GM10266 (cell line): ENCODE measurements around the gene MYBPH.

Source experiments
- DNase-seq: peaks from one replicate; pipeline ENCODE4 v3.0.0; 2012; ENCODE audit errors: extremely low spot score
- TF ChIP-seq, protein P1 (sequence below): IDR thresholded peaks from 2 replicates; pipeline ENCODE4 v1.5.1; 2012; ENCODE audit warnings: mild to moderate bottlenecking, low read depth; ENCODE audit not compliant: control insufficient read depth, insufficient read depth; ENCODE audit errors: missing control alignments

The MYBPH gene

DNA sequence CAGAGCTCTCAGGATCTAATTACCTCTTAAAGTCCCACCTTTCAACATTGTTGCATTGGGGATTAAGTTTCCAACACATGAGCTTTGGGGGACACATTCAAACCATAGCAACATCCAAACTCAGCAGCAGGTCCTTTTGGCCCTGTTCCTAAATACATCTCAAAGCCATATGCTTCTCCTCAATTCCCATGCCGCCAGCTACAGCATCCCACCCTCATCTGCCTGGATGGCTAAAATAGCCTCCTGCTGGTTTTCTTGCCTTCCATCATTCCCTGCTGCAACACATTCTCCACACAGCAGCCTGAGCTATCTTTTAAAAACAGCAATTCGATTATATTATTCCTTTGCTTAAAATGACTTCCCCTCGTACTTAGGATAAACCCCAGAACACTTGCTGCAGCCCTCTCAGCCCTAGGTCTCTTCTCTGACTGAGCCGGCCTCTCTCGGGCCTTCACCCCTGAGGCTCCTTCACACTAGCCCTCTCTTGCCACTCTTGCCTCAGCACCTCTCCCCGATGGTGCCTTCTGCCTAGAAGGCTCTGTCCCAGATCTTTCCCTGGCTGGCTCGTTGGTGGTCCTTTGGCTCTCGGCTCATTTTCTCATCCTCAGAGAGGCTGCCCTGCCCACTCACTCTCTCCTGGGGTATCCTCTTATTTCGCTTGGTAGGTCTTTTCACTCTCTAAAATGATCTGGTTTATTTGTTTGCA is 16.5 kb downstream of the MYBPH start:
- TF ChIP-seq, protein P1, sequence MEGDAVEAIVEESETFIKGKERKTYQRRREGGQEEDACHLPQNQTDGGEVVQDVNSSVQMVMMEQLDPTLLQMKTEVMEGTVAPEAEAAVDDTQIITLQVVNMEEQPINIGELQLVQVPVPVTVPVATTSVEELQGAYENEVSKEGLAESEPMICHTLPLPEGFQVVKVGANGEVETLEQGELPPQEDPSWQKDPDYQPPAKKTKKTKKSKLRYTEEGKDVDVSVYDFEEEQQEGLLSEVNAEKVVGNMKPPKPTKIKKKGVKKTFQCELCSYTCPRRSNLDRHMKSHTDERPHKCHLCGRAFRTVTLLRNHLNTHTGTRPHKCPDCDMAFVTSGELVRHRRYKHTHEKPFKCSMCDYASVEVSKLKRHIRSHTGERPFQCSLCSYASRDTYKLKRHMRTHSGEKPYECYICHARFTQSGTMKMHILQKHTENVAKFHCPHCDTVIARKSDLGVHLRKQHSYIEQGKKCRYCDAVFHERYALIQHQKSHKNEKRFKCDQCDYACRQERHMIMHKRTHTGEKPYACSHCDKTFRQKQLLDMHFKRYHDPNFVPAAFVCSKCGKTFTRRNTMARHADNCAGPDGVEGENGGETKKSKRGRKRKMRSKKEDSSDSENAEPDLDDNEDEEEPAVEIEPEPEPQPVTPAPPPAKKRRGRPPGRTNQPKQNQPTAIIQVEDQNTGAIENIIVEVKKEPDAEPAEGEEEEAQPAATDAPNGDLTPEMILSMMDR, result no peak
- DNase-seq, result no peak

DNA sequence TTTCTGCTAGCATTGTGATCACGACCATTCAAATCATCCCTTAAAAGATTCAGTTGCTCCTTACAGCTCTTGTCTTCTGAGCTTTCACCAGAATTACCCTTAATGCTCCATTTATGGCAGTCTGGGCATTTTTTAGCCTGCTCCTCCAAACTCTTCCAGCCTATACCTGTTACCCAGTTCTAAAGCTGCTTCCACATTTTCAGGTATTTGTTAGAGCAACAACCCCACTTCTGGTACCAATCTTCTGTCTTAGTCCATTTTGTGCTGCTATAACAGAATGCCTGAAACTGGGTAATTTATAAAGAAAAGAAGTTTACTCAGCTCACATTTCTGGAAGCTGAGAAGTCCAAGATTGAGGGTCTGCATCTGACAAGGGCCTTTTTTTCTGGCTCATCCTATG is 17.2 kb downstream of the MYBPH start:
- DNase-seq, result no peak
- TF ChIP-seq, protein P1, result no peak

DNA sequence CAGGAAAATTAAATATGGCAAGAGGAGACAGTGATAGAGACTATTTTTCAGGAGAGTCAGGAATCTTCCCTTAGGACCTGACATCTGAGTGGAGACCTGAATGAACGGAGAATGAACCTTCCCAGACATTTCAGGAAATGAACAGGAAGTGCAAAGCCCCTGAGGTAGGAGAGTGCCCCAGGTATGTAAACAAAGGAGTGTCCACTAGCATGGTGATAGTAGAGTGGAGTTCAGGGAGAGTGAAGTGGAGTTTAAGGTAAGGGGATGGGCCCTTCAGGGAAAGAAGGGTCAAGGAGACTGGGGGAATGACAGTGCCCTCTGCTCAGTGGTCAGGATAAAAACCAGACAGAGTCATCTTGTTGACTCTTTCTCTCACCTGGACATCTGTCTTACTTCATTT is 19.3 kb downstream of the MYBPH start:
- DNase-seq, result no peak
- TF ChIP-seq, protein P1, result no peak

DNA sequence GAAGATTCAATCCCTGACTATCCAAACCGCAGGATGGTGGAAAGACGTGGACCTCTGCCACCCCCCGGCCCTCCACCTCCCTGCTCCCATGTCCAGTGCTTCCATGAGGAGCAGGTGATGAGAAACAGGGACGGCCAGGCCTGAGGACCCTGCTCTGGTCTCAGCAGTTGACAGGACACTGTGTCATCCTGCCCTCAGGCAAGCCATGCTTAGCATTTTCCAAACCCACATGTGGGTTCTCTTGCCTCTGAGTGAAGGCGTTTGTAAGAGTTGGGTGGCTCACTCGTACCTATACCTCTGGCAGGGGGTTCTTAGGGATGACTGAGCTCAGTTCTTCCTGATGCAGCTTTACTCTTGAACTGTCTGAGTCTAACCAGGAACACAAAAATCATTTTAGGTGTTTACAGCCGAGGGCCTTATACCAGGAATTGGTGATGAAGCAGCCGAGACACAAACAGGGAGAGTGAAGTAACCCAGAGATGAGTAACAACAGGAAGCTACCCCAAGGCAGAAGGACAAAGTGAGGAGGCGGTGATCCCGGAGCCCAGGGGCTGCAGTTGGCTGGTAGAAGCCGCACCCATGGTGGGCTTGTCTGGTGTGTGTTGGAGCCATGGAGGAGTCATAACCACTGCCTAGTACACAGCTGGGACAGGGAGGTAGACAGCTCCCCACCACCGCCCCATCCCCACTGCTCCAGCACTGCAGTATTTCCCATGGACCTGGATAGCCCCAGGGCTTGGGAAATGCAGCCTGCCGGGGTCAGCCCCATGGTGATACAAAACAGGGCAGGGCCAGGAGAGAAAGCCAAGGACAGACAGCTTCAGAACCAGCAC is 21.4 kb downstream of the MYBPH start:
- no peak for DNase-seq
- TF ChIP-seq, protein P1, result no peak

DNA sequence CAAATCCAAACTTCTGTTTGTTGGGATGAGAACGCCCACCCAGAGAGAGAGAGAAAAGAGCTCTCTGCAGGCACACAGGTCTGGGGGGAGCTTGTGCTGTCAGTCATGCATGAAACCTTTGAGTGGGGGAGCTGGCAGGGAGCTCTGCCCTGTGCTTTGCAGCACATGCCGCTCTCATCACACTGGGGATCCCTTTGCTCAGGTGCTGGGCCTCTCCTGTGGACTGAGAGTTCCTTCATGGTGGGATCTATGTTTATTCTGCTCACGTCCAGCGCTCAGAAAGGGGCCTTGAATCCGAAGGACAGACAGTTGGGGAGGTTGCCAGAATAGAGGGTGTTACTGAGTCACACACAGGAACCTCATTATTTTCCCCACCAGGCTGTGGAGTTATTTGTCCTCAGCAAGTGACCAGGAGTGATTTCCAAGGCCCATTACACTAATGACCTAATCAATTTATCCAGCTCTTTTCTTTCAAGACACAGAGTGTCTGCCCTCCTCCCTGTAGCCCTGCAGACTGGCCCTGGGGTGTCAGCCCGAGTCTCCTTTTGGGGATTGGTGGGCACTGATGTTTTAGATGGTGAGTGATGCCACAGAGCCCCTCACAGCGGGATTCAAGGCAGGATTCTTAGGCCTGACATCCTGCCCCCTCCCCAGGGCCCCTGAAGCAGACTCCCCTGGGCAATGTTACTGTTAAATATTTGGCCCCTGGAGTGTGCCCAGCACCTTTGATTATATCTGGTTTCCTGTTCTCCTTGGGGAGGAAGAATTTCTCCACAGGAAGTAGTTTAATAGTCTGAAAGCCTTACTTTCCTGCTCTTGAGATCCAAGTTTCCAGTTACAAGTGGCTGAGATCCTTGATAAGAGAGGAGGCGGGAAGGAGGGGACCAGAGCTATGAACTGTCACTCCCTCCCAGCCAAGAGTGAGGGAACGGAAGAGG is 22.3 kb downstream of the MYBPH start:
- TF ChIP-seq, protein P1, result no peak
- no peak for DNase-seq

DNA sequence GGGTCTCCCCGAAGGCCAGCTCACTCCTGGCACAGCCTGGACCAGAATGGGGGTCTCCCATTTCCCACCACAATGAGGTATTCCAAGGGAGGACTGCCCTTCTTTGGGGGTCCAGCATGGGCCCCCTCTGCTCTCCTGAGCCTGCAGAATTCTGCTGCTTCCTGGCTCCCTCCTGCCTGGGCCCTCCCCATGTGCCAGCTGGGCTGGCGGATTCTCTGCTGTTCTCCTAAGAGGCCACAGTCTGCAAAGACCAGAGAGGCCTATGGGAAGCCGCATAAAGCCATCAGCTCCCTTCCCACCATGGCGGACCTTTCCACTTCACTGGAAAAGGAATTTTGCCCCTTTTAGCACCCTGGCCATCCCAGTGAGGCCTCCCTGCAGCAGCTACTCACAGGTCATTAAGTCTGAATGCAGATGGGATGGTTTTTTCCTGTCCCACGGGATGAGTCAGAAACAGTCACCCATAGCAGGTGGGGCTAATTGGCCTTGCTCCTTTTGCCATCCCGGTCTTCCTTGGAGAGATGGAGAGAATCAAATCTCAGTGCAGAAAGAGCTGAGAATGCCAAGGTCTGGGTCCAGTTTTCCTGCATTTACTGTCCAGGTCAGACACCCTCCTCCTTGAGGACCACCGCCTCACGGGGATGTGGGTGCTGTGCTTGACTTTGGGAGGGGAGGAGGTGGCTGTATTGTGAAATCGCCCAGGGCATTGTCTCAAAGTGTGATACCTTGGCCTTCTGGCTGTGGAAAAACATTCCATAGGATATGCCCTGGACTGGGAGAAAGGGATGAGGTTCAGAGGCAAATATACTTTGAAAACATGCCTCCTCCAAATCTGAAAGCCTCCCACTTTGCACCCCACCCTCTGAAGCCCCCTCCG is 23.2 kb downstream of the MYBPH start:
- DNase-seq, result no peak
- TF ChIP-seq, protein P1, result no peak
